ENCODE results near the gene MED17.

The MED17 gene

GRCh38 chr11:93838967-93839366 is 54.9 kb downstream of the MED17 start:
- TF ChIP-seq, protein P1, sequence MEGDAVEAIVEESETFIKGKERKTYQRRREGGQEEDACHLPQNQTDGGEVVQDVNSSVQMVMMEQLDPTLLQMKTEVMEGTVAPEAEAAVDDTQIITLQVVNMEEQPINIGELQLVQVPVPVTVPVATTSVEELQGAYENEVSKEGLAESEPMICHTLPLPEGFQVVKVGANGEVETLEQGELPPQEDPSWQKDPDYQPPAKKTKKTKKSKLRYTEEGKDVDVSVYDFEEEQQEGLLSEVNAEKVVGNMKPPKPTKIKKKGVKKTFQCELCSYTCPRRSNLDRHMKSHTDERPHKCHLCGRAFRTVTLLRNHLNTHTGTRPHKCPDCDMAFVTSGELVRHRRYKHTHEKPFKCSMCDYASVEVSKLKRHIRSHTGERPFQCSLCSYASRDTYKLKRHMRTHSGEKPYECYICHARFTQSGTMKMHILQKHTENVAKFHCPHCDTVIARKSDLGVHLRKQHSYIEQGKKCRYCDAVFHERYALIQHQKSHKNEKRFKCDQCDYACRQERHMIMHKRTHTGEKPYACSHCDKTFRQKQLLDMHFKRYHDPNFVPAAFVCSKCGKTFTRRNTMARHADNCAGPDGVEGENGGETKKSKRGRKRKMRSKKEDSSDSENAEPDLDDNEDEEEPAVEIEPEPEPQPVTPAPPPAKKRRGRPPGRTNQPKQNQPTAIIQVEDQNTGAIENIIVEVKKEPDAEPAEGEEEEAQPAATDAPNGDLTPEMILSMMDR (IDR thresholded peaks at IDR 0.05; ENCODE audit: unreplicated experiment in 3 of 3), result no peak
- H3K9me3 Mint-ChIP-seq, result no peaks in the 10 kb centered on the region
- no peaks in the 10 kb centered on the region for H3K4me1 Mint-ChIP-seq
- no peaks in the 10 kb centered on the region for H3K27me3 Mint-ChIP-seq (ENCODE audit: low read depth)
- H3K36me3 Mint-ChIP-seq (ENCODE audit: low read depth), result no peaks in the 10 kb centered on the region
- no peak overlapping the region for H3K27ac Mint-ChIP-seq
- no peak overlapping the region for H3K4me3 Mint-ChIP-seq

DNA sequence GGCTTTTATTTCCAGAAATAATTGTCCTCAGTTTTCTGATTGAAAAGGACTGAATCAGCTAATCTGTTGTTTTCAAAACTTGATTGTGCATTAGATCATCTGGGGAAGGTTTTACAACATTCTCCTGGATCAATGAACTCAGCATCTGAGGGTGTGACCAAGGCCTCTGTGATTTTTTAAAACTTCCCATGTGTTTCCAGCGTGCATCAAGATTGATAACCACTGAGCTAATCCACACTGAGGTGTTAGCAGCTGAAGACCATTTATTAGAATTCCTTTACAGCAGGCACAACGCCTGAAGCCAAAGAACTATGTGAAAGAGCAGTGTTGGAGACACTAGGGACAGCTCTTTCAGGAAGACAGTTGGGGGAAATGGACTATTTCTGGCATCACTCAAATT is 56.1 kb downstream of the MED17 start:
- H3K4me1 Mint-ChIP-seq, result no peaks in the 10 kb centered on the region
- no peaks in the 10 kb centered on the region for H3K36me3 Mint-ChIP-seq (ENCODE audit: low read depth)
- H3K9me3 Mint-ChIP-seq, result no peaks in the 10 kb centered on the region
- no peak overlapping the region for H3K27ac Mint-ChIP-seq
- no peak overlapping the region for H3K4me3 Mint-ChIP-seq
- H3K27me3 Mint-ChIP-seq (ENCODE audit: low read depth), result no peaks in the 10 kb centered on the region
- TF ChIP-seq, protein P1 (IDR thresholded peaks at IDR 0.05; ENCODE audit: unreplicated experiment in 3 of 3), result no peak

- Mint-ChIP-seq H3K4me1 (no peaks in the 10 kb centered on the region), H3K36me3 (ENCODE audit: low read depth) (no peaks in the 10 kb centered on the region), H3K4me3 (no peak overlapping the region), H3K27me3 (ENCODE audit: low read depth) (no peaks in the 10 kb centered on the region), H3K27ac (no peak overlapping the region), H3K9me3 (no peaks in the 10 kb centered on the region)
- TF ChIP-seq, protein P1 (IDR thresholded peaks at IDR 0.05; ENCODE audit: unreplicated experiment in 3 of 3), result no peak
Measured at GRCh38 chr11:93840981-93841380, 56.9 kb downstream of the MED17 start.

DNA sequence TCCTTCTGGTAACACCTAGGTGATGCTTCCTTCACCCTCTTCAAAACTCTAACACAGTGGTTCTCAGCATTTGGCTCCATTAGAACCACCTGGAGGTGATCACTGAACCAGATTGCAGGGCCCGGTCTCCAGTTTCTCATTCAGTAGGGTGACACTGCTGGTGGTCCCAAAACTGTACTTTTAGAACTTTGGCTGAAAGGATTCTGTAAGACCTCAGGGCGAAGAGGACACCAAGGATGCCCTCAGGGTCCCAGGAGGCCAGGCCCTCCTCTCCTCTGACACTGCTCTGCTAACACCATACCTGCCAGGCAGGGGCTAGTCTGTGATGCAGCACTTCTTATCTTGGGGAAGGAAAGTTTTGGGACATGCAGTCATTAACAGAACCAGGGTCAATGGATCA is 57.4 kb downstream of the MED17 start:
- TF ChIP-seq, protein P1 (IDR thresholded peaks at IDR 0.05; ENCODE audit: unreplicated experiment in 3 of 3), result no peak
- H3K4me1 Mint-ChIP-seq, result no peaks in the 10 kb centered on the region
- no peaks in the 10 kb centered on the region for H3K36me3 Mint-ChIP-seq (ENCODE audit: low read depth)
- H3K9me3 Mint-ChIP-seq, result no peaks in the 10 kb centered on the region
- H3K4me3 Mint-ChIP-seq, result no peak overlapping the region
- no peak overlapping the region for H3K27ac Mint-ChIP-seq
- no peaks in the 10 kb centered on the region for H3K27me3 Mint-ChIP-seq (ENCODE audit: low read depth)

- Mint-ChIP-seq H3K4me1 (no peaks in the 10 kb centered on the region), H3K9me3 (no peaks in the 10 kb centered on the region), H3K36me3 (ENCODE audit: low read depth) (no peaks in the 10 kb centered on the region), H3K27ac (no peak overlapping the region), H3K27me3 (ENCODE audit: low read depth) (no peaks in the 10 kb centered on the region), H3K4me3 (no peak overlapping the region)
- TF ChIP-seq, protein P1 (IDR thresholded peaks at IDR 0.05; ENCODE audit: unreplicated experiment in 3 of 3), result no peak
Measured at GRCh38 chr11:93842034-93842433, 58.0 kb downstream of the MED17 start.

DNA sequence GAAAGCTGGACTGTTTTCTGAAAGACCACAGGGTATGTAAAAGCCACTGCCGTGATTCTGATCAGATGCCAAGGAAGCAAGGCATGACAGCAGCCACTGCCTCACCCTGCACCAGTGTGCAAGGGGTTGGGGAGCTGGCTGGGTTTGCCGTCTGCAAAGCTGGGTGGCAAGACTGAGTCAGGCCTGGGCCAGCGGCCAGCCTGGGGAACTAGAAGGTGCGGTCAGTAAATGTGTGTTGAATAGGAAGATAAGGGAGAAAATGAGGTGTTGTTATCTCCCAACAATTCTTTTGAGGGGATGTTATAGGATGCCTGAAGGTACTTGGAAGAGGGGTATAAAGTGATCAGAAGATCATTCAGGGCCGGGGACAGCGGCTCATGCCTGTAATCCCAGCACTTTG is 58.4 kb downstream of the MED17 start:
- Mint-ChIP-seq H3K4me3 (no peak overlapping the region), H3K9me3 (no peaks in the 10 kb centered on the region), H3K36me3 (ENCODE audit: low read depth) (no peaks in the 10 kb centered on the region), H3K4me1 (no peaks in the 10 kb centered on the region), H3K27me3 (ENCODE audit: low read depth) (no peaks in the 10 kb centered on the region), H3K27ac (no peak overlapping the region)
- TF ChIP-seq, protein P1 (IDR thresholded peaks at IDR 0.05; ENCODE audit: unreplicated experiment in 3 of 3), result no peak

Measured in nephron (organoid).